ENCODE measurements around the gene MAGEA2B. TPM values are rescaled to one million over a fixed set of nuclear protein-coding genes. Genes with fewer than 3 reads are reported as not detected.
"Not testable (repeated sequence)": the region's sequence is repeated elsewhere in the genome, so short reads cannot be mapped to it uniquely, and the experiment has no call there.

Gene MAGEA2B
- total and polyA plus RNA-seq, 4 donors = not detected

DNA sequence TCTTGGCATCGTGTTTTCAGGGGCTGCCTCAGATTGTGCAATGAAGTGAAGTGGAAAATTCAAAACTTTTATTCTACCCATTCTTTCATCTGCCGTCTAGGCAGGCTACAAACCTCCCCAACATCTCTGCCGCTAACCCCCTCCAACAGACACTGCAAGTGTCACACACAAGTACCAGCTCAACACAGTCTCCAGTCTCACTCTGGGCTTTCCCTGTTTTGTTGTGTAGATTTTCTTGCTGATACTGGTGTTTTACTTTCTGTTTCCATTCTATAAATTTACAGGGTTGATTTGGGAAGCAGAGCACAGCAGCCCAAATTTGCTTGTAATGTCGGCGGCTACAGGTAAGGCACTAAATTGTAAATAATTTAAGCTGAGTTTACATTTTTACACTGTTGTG is 40.4 kb downstream of the MAGEA2B start:
- H3K9ac ChIP-seq (ENCODE audit: insufficient read depth in 1 of 2, low read length in 2 of 2); H3K4me3 ChIP-seq; H3K36me3 ChIP-seq (ENCODE audit: control insufficient read depth in 4 of 4, insufficient read depth in 4 of 4, low read length in 4 of 4); H3K9me3 ChIP-seq (ENCODE audit: control insufficient read depth in 4 of 4, insufficient read depth in 3 of 4, low read length in 3 of 4); H3K27ac ChIP-seq (ENCODE audit: low read depth in 1 of 2, low read length in 1 of 2); H3K4me1 ChIP-seq (ENCODE audit: control insufficient read depth in 5 of 5, insufficient read depth in 5 of 5, low read length in 5 of 5); DNase-seq; ATAC-seq (ENCODE audit: insufficient read depth, low FRiP score); H3K27me3 ChIP-seq (ENCODE audit: control insufficient read depth in 3 of 3, insufficient read depth in 3 of 3, low read length in 2 of 3): not testable (repeated sequence)
- WGBS, 2 donors = no CpG with 5 or more reads among the region's 5 CpGs

DNA sequence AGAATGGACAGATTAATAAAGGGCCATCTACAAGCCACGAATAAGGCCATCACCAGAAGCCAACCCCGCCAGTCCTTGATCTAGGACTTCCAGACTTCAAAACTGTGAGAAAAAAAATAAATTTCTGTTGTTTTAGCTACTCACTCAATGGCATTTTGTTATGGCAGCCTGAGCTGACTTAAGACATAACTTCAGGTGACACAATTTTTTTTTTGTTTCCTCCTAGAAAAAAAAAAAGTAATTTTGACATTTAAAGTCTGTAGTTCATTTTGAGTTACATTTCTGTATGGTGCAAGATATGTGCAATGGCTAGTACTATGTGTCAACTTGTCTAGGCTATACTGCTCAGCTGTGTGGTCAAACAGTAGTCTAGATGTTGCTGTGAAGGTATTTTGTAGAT is 44.5 kb downstream of the MAGEA2B start, which contains the start of gene CSAG3:
Gene CSAG3, plus strand, starts transcription at position 301 of the 400 bp plus-strand sequence.
- H3K4me1 ChIP-seq (ENCODE audit: control insufficient read depth in 5 of 5, insufficient read depth in 5 of 5, low read length in 5 of 5); DNase-seq; H3K36me3 ChIP-seq (ENCODE audit: control insufficient read depth in 4 of 4, insufficient read depth in 4 of 4, low read length in 4 of 4); H3K9ac ChIP-seq (ENCODE audit: insufficient read depth in 1 of 2, low read length in 2 of 2); H3K27ac ChIP-seq (ENCODE audit: low read depth in 1 of 2, low read length in 1 of 2); ATAC-seq (ENCODE audit: insufficient read depth, low FRiP score); H3K4me3 ChIP-seq; H3K27me3 ChIP-seq (ENCODE audit: control insufficient read depth in 3 of 3, insufficient read depth in 3 of 3, low read length in 2 of 3); H3K9me3 ChIP-seq (ENCODE audit: control insufficient read depth in 4 of 4, insufficient read depth in 3 of 4, low read length in 3 of 4): not testable (repeated sequence)
- no CpG with 5 or more reads among the region's 2 CpGs for WGBS, 2 donors

DNA sequence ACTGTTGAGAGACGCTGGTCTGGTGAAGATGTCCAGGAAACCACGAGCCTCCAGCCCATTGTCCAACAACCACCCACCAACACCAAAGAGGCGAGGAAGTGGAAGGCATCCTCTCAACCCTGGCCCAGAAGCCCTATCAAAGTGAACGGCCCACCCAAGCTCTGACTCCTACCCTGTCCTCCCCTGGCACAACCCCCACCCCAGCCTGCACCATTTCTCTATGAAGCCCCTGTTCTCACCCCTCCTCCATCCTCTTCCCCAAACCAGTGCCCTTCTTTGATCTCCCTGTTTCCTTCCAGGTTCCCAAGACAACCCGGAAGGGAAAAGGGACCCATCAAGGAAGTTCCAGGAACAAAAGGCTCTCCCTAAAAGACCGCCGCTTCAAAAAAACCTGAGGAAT is 45.1 kb downstream of the MAGEA2B start:
- 60 to 67% methylated on average over 1 to 6 of the region's 7 CpGs for WGBS, 2 donors
- H3K9me3 ChIP-seq (ENCODE audit: control insufficient read depth in 4 of 4, insufficient read depth in 3 of 4, low read length in 3 of 4); H3K27ac ChIP-seq (ENCODE audit: low read depth in 1 of 2, low read length in 1 of 2); H3K4me1 ChIP-seq (ENCODE audit: control insufficient read depth in 5 of 5, insufficient read depth in 5 of 5, low read length in 5 of 5); H3K27me3 ChIP-seq (ENCODE audit: control insufficient read depth in 3 of 3, insufficient read depth in 3 of 3, low read length in 2 of 3); H3K9ac ChIP-seq (ENCODE audit: insufficient read depth in 1 of 2, low read length in 2 of 2); ATAC-seq (ENCODE audit: insufficient read depth, low FRiP score); DNase-seq; H3K36me3 ChIP-seq (ENCODE audit: control insufficient read depth in 4 of 4, insufficient read depth in 4 of 4, low read length in 4 of 4); H3K4me3 ChIP-seq: not testable (repeated sequence)

DNA sequence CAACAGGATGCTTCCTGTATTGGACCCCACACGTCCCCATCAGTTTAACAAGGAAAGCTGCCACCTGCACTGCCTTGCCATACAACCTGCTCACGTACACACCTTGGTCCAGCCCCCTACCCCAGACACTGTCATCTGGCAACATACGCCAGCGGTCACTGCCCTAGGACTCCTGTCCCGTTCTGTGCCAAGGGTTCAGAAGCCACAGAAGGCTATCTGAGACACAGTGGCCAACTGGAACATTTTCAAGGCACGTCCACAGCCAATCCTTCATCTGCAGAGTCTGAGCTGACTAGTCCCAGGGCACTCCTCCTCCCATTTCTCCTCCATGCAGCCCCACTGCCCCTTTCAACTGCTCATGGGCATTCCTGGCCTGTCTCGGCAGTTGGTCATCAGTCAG is 47.2 kb downstream of the MAGEA2B start:
- H3K9me3 ChIP-seq (ENCODE audit: control insufficient read depth in 4 of 4, insufficient read depth in 3 of 4, low read length in 3 of 4); H3K4me3 ChIP-seq; DNase-seq; H3K4me1 ChIP-seq (ENCODE audit: control insufficient read depth in 5 of 5, insufficient read depth in 5 of 5, low read length in 5 of 5); H3K36me3 ChIP-seq (ENCODE audit: control insufficient read depth in 4 of 4, insufficient read depth in 4 of 4, low read length in 4 of 4); H3K27me3 ChIP-seq (ENCODE audit: control insufficient read depth in 3 of 3, insufficient read depth in 3 of 3, low read length in 2 of 3); H3K9ac ChIP-seq (ENCODE audit: insufficient read depth in 1 of 2, low read length in 2 of 2); H3K27ac ChIP-seq (ENCODE audit: low read depth in 1 of 2, low read length in 1 of 2); ATAC-seq (ENCODE audit: insufficient read depth, low FRiP score): not testable (repeated sequence)
- 82 to 90% methylated on average over 2 to 4 of the region's 7 CpGs for WGBS, 2 donors

GRCh38 chrX:152766562-152766961 is 52.1 kb downstream of the MAGEA2B start:
- H3K36me3 ChIP-seq (ENCODE audit: control insufficient read depth in 4 of 4, insufficient read depth in 4 of 4, low read length in 4 of 4); H3K9ac ChIP-seq (ENCODE audit: insufficient read depth in 1 of 2, low read length in 2 of 2); H3K9me3 ChIP-seq (ENCODE audit: control insufficient read depth in 4 of 4, insufficient read depth in 3 of 4, low read length in 3 of 4); H3K4me3 ChIP-seq; H3K27ac ChIP-seq (ENCODE audit: low read depth in 1 of 2, low read length in 1 of 2); H3K4me1 ChIP-seq (ENCODE audit: control insufficient read depth in 5 of 5, insufficient read depth in 5 of 5, low read length in 5 of 5); DNase-seq; H3K27me3 ChIP-seq (ENCODE audit: control insufficient read depth in 3 of 3, insufficient read depth in 3 of 3, low read length in 2 of 3); ATAC-seq (ENCODE audit: insufficient read depth, low FRiP score): not testable (repeated sequence)
- 71 to 86% methylated on average over 8 to 9 of the region's 9 CpGs for WGBS, 2 donors

Other genes starting within 250 kb of the MAGEA2B start
- under 1 TPM in 1 of 2 donors, not detected in 1; 0.09 TPM for gene GABRQ, start 76.7 kb upstream of the MAGEA2B start, total RNA-seq
- not detected for gene GABRQ, start 76.7 kb upstream of the MAGEA2B start, polyA plus RNA-seq
- not detected for gene MAGEA3, start 15.8 kb upstream of the MAGEA2B start, total RNA-seq
- not detected for gene MAGEA3, start 15.8 kb upstream of the MAGEA2B start, polyA plus RNA-seq
- not detected for gene CSAG2, start 5.4 kb upstream of the MAGEA2B start, total RNA-seq
- not detected for gene CSAG2, start 5.4 kb upstream of the MAGEA2B start, polyA plus RNA-seq
- gene CSAG1, start 19.1 kb downstream of the MAGEA2B start, total RNA-seq = not detected
- not detected for gene CSAG1, start 19.1 kb downstream of the MAGEA2B start, polyA plus RNA-seq
- not detected for gene MAGEA12, start 19.1 kb downstream of the MAGEA2B start, total RNA-seq
- not detected for gene MAGEA12, start 19.1 kb downstream of the MAGEA2B start, polyA plus RNA-seq
- not detected for gene MAGEA2, start 39.2 kb downstream of the MAGEA2B start, total RNA-seq
- gene MAGEA2, start 39.2 kb downstream of the MAGEA2B start, polyA plus RNA-seq = not detected
- gene CSAG3, start 44.6 kb downstream of the MAGEA2B start, total RNA-seq = not detected
- gene CSAG3, start 44.6 kb downstream of the MAGEA2B start, polyA plus RNA-seq = not detected
- gene MAGEA6, start 55.1 kb downstream of the MAGEA2B start, total RNA-seq = not detected
- gene MAGEA6, start 55.1 kb downstream of the MAGEA2B start, polyA plus RNA-seq = not detected
- gene CETN2, start 116.1 kb downstream of the MAGEA2B start, total RNA-seq = 10 to 100 TPM; 65.7 to 67.9 TPM
- 10 to 100 TPM; 47.7 to 81.8 TPM for gene CETN2, start 116.1 kb downstream of the MAGEA2B start, polyA plus RNA-seq
- 10 to 100 TPM; 12.8 to 28.2 TPM for gene NSDHL, start 116.4 kb downstream of the MAGEA2B start, total RNA-seq
- 10 to 100 TPM; 22.5 to 33.4 TPM for gene NSDHL, start 116.4 kb downstream of the MAGEA2B start, polyA plus RNA-seq
- 10 to 100 TPM; 14.7 to 15.8 TPM for gene ZNF185, start 183.4 kb downstream of the MAGEA2B start, total RNA-seq
- gene ZNF185, start 183.4 kb downstream of the MAGEA2B start, polyA plus RNA-seq = 1 to 10 TPM; 6.1 to 6.7 TPM

Measured in lung (tissue), 10 donors.